ENCODE measurements around the gene KRTAP19-2.
"Not testable (repeated sequence)": the region's sequence is repeated elsewhere in the genome, so short reads cannot be mapped to it uniquely, and the experiment has no call there.

Gene KRTAP19-2

GRCh38 chr21:30487336-30487735 lies at the start of gene KRTAP19-2:
Gene KRTAP19-2, minus strand, starts transcription at chr21:30487436. Its CDS starts 88 bp downstream, at chr21:30487348.
- no peak for DNase-seq (ENCODE audit: low read depth in 1 of 2, low spot score in 1 of 2)

- no peak for DNase-seq (ENCODE audit: low read depth in 1 of 2, low spot score in 1 of 2)
Observed at GRCh38 chr21:30518876-30519275, 31.6 kb upstream of the KRTAP19-2 start.

GRCh38 chr21:30515681-30516080 lies 28.4 kb upstream of the KRTAP19-2 start:
- no peak for DNase-seq (ENCODE audit: low read depth in 1 of 2, low spot score in 1 of 2)

GRCh38 chr21:30505621-30506205 lies 18.5 kb upstream of the KRTAP19-2 start:
- not testable (repeated sequence) for DNase-seq (ENCODE audit: low read depth in 1 of 2, low spot score in 1 of 2)

GRCh38 chr21:30502041-30502440 lies 14.8 kb upstream of the KRTAP19-2 start, which contains the start of gene KRTAP19-5:
Gene KRTAP19-5, minus strand, starts transcription at chr21:30502141. Its CDS starts 51 bp downstream, at chr21:30502090.
- DNase-seq (ENCODE audit: low read depth in 1 of 2, low spot score in 1 of 2), result no peak

GRCh38 chr21:30497065-30497464 lies 9.8 kb upstream of the KRTAP19-2 start, which contains the start of gene KRTAP19-4:
Gene KRTAP19-4, minus strand, starts transcription at chr21:30497165. Its CDS starts 55 bp downstream, at chr21:30497110.
- no peak for DNase-seq (ENCODE audit: low read depth in 1 of 2, low spot score in 1 of 2)

- no peak for DNase-seq (ENCODE audit: low read depth in 1 of 2, low spot score in 1 of 2)
Observed at GRCh38 chr21:30491963-30492428, 4.8 kb upstream of the KRTAP19-2 start, which contains the start of gene KRTAP19-3. Gene KRTAP19-3, minus strand, starts transcription at chr21:30492013. Its CDS starts 56 bp downstream, at chr21:30491957.

- no peak for DNase-seq (ENCODE audit: low read depth in 1 of 2, low spot score in 1 of 2)
Observed at GRCh38 chr21:30486180-30486579, 1.1 kb downstream of the KRTAP19-2 start.

GRCh38 chr21:30482130-30482529 lies 5.1 kb downstream of the KRTAP19-2 start:
- DNase-seq (ENCODE audit: low read depth in 1 of 2, low spot score in 1 of 2), result no peak

- DNase-seq (ENCODE audit: low read depth in 1 of 2, low spot score in 1 of 2), result no peak
Observed at GRCh38 chr21:30480145-30480544, 7.1 kb downstream of the KRTAP19-2 start, which contains the start of gene KRTAP19-1. Gene KRTAP19-1, minus strand, starts transcription at chr21:30480367. Its CDS starts 50 bp downstream, at chr21:30480317.

GRCh38 chr21:30479259-30479658 lies 8.0 kb downstream of the KRTAP19-2 start:
- DNase-seq (ENCODE audit: low read depth in 1 of 2, low spot score in 1 of 2), result no peak

- DNase-seq (ENCODE audit: low read depth in 1 of 2, low spot score in 1 of 2), result no peak
Observed at GRCh38 chr21:30478004-30478403, 9.2 kb downstream of the KRTAP19-2 start.

GRCh38 chr21:30468900-30469714 lies 18.1 kb downstream of the KRTAP19-2 start:
- no peak for DNase-seq (ENCODE audit: low read depth in 1 of 2, low spot score in 1 of 2)

GRCh38 chr21:30463713-30464112 lies 23.5 kb downstream of the KRTAP19-2 start:
- no peak for DNase-seq (ENCODE audit: low read depth in 1 of 2, low spot score in 1 of 2)

- no peak for DNase-seq (ENCODE audit: low read depth in 1 of 2, low spot score in 1 of 2)
Observed at GRCh38 chr21:30448514-30448913, 38.7 kb downstream of the KRTAP19-2 start.

GRCh38 chr21:30447056-30447455 lies 40.2 kb downstream of the KRTAP19-2 start:
- DNase-seq (ENCODE audit: low read depth in 1 of 2, low spot score in 1 of 2), result no peak

GRCh38 chr21:30444204-30444603 lies 43.0 kb downstream of the KRTAP19-2 start:
- DNase-seq (ENCODE audit: low read depth in 1 of 2, low spot score in 1 of 2), result no peak

GRCh38 chr21:30443226-30443625 lies 44.0 kb downstream of the KRTAP19-2 start:
- DNase-seq (ENCODE audit: low read depth in 1 of 2, low spot score in 1 of 2), result no peak

GRCh38 chr21:30439975-30440374 lies 47.3 kb downstream of the KRTAP19-2 start, which contains the start of gene KRTAP15-1:
Gene KRTAP15-1, plus strand, starts transcription at chr21:30440275. Its CDS starts 53 bp downstream, at chr21:30440328.
- DNase-seq (ENCODE audit: low read depth in 1 of 2, low spot score in 1 of 2), result no peak

Data from activated CD4-positive, alpha-beta T cell treated with anti-CD3 and anti-CD28 coated beads, Interleukin-2, amount 50 U/mL, for 24 hours (primary cell).